ENCODE measurements around the gene AATK. TPM values are rescaled to one million over a fixed set of nuclear protein-coding genes. Genes with fewer than 3 reads are reported as not detected.

Gene AATK
- total and polyA plus RNA-seq, 2 of the 13 experiments (the other 11 are each of a cell fraction or from before 2014, with no cell fraction given) = 2.9 to 8.4 TPM

DNA sequence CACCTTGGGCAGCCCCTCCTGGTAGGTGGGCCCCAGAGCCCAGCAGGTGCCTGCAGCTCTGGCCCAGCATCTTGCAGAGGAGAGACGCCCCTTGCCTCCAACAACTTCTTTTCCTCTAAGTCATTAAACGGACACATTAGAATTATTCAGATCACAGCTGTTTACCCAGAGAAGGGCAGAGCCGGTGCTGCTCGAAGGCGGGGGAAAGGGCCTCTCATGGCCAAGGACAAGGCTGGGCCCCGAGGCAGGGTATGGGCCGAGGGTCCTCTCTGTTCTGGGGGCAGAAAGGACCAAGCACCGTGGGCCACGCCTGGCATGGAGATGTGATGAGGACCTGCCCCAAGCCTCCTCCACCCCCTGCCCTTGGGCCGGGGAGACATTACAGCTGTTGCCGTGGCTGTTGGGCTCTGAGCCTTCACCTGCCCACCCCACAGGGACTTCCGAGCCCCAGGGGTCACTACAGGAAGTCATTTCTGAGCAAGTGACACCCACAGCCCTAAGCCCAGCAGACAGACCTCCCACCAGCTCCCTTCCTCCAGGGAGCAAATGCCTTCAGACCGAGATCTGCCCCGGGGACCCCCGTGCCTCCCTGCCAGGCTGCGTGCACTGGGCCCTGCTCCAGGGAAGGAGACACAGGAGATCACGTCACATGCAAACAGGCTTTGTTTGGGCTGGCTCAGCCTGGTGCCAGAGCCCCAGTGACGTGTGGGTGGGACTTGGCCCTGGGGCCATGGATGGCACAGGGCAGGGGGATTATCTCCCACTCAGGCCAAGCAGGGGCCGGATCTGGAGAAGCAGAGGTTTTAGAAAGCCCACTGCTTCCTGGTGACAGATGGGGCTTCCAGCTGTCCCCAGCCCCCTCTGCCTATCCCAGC, 1.4 kb downstream of the AATK start (continued):
- TF ChIP-seq RERE (CRISPR knock-in tag; IDR thresholded peaks at IDR 0.05; ENCODE audit: low read depth) (no peak), XBP1 (CRISPR knock-in tag; IDR thresholded peaks at IDR 0.05) (no peak), MYNN (CRISPR knock-in tag; IDR thresholded peaks at IDR 0.05; ENCODE audit: low read depth) (no peak), ERF (CRISPR knock-in tag; IDR thresholded peaks at IDR 0.05) (peak; percentile 54; the same call in 1 of the 2 replicates), ZNF296 (CRISPR knock-in tag; conservative IDR thresholded peaks at IDR 0.05) (no peak), ZNF691 (CRISPR knock-in tag; IDR thresholded peaks at IDR 0.05; ENCODE audit: borderline replicate concordance, low read depth) (no peak), RNF2 (conservative IDR thresholded peaks at IDR 0.05; ENCODE audit: low read depth) (no peak; the same call in 1 of the 2 replicates), ZNF749 (CRISPR knock-in tag; IDR thresholded peaks at IDR 0.05; ENCODE audit: borderline replicate concordance) (no peak), ZFY (CRISPR knock-in tag; IDR thresholded peaks at IDR 0.05) (no peak; the same call in 1 of the 2 replicates), KDM2A (CRISPR knock-in tag; IDR thresholded peaks at IDR 0.05; ENCODE audit: borderline replicate concordance, low read depth) (no peak), ZNF441 (CRISPR knock-in tag; IDR thresholded peaks at IDR 0.05; ENCODE audit: borderline replicate concordance) (no peak), FOXK2 (IDR thresholded peaks at IDR 0.05) (no peak), FLYWCH1 (CRISPR knock-in tag; IDR thresholded peaks at IDR 0.05) (no peak), RFX1 (IDR thresholded peaks at IDR 0.05) (no peak), ZSCAN31 (CRISPR knock-in tag; IDR thresholded peaks at IDR 0.05; ENCODE audit: low read depth) (0 out of 2 replicates have a peak, but pooled peaks have one; percentile 50), RARA (CRISPR knock-in tag; IDR thresholded peaks at IDR 0.05) (no peak; the same call in 1 of the 2 replicates), KLF11 (CRISPR knock-in tag; IDR thresholded peaks at IDR 0.05) (no peak), ZFP62 (CRISPR knock-in tag; IDR thresholded peaks at IDR 0.05) (no peak), KDM1A (CRISPR knock-in tag; IDR thresholded peaks at IDR 0.05) (no peak), ZNF143 (CRISPR knock-in tag; IDR thresholded peaks at IDR 0.05) (no peak), ZNF20 (CRISPR knock-in tag; IDR thresholded peaks at IDR 0.05) (no peak)
- TF ChIP-seq, protein P1, sequence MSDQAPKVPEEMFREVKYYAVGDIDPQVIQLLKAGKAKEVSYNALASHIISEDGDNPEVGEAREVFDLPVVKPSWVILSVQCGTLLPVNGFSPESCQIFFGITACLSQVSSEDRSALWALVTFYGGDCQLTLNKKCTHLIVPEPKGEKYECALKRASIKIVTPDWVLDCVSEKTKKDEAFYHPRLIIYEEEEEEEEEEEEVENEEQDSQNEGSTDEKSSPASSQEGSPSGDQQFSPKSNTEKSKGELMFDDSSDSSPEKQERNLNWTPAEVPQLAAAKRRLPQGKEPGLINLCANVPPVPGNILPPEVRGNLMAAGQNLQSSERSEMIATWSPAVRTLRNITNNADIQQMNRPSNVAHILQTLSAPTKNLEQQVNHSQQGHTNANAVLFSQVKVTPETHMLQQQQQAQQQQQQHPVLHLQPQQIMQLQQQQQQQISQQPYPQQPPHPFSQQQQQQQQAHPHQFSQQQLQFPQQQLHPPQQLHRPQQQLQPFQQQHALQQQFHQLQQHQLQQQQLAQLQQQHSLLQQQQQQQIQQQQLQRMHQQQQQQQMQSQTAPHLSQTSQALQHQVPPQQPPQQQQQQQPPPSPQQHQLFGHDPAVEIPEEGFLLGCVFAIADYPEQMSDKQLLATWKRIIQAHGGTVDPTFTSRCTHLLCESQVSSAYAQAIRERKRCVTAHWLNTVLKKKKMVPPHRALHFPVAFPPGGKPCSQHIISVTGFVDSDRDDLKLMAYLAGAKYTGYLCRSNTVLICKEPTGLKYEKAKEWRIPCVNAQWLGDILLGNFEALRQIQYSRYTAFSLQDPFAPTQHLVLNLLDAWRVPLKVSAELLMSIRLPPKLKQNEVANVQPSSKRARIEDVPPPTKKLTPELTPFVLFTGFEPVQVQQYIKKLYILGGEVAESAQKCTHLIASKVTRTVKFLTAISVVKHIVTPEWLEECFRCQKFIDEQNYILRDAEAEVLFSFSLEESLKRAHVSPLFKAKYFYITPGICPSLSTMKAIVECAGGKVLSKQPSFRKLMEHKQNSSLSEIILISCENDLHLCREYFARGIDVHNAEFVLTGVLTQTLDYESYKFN (CRISPR knock-in tag; conservative IDR thresholded peaks at IDR 0.05) = no peak; the same call in 1 of the 2 replicates

Measured in HepG2 (cell line).